Activated CD8-positive, alpha-beta T cell treated with anti-CD3 and anti-CD28 coated beads for 36 hours (primary cell): ENCODE data around the gene VCL. TPM values are rescaled to one million over a fixed set of nuclear protein-coding genes. Genes with fewer than 3 reads are reported as not detected.

Source experiments
- ATAC-seq: fragments of 200-7000 bp; cut with Tn5 transposase; one replicate; pipeline ENCODE4 v1.10.0; 2021; ENCODE audit warnings: mild to moderate bottlenecking, moderate library complexity
- CTCF ChIA-PET: fragments of 350-600 bp; sonication (Branson Sonifier 250); formaldehyde crosslinking; loops from one replicate; lab custom pipeline; 2021; ENCODE audit warnings: antibody characterized with exemption; lab: Charles Lee
- POLR2A ChIA-PET: fragments of 350-600 bp; sonication (Branson Sonifier 250); formaldehyde crosslinking; loops from one replicate; lab custom pipeline; 2021; ENCODE audit warnings: antibody characterized with exemption; lab: Charles Lee
- DNase-seq: peaks from one replicate; pipeline ENCODE4 v3.0.0-alpha.2; 2020
- H3K27ac Mint-ChIP-seq: one replicate; pipeline ENCODE4 v1.8.0; 2021; ENCODE audit warnings: mild to moderate bottlenecking, mixed read lengths
- H3K27me3 Mint-ChIP-seq: one replicate; pipeline ENCODE4 v1.8.0; 2021; ENCODE audit warnings: mixed read lengths
- H3K36me3 Mint-ChIP-seq: one replicate; pipeline ENCODE4 v1.8.0; 2021; ENCODE audit warnings: low read depth, mixed read lengths
- H3K4me1 Mint-ChIP-seq: one replicate; pipeline ENCODE4 v1.8.0; 2021; ENCODE audit warnings: low read depth, mixed read lengths
- H3K4me3 Mint-ChIP-seq: one replicate; pipeline ENCODE4 v1.8.0; 2021; ENCODE audit warnings: mild to moderate bottlenecking, moderate library complexity, mixed read lengths
- H3K9me3 Mint-ChIP-seq: one replicate; pipeline ENCODE4 v1.8.0; 2021; ENCODE audit warnings: mixed read lengths
- CTCF ChIP-seq: fragments of 200-600 bp; IDR thresholded peaks from one replicate; pipeline ENCODE4 v1.8.0; 2022; ENCODE audit warnings: antibody characterized with exemption, mild to moderate bottlenecking
- intact Hi-C: fragments of 100-400 bp; cut with micrococcal nuclease; formaldehyde crosslinking; loops from one replicate; pipeline ENCODE4 v1.10.0; 2022
- total RNA-seq, 2 experiments: library from RNA; stranded (reverse); gene quantifications; one replicate each; pipeline ENCODE4 v1.2.3, GENCODE V29; 2021

The VCL gene
- total RNA-seq, 2 experiments from 2014 or later = 16.9 to 17.7 TPM

GRCh38 chr10:74165530-74165901 is 167.6 kb downstream of the VCL start:
- POLR2A ChIA-PET = interaction anchor here (0.6 to 1.9 kb wide), 7 partner anchors 9 to 862 kb away, joined by 3 to 5 read pairs (median 3); partner anchors contain the start of genes ADK and AP3M1

GRCh38 chr10:74167443-74167842 is 169.5 kb downstream of the VCL start:
- DNase-seq (no peak), ATAC-seq (no peak)
- CTCF ChIA-PET = interaction anchor here (0.9 to 1.7 kb wide), 2 partner anchors 10 to 67 kb away, joined by 3 to 4 read pairs; no protein-coding TSS in a partner anchor
- peaks cover 28% of the 10 kb centered on the region for H3K4me1 Mint-ChIP-seq
- no peak overlapping the region for H3K4me3 Mint-ChIP-seq
- no peak overlapping the region for H3K27ac Mint-ChIP-seq
- intact Hi-C loops = no loop called here
- POLR2A ChIA-PET = interaction anchor here (1.0 to 1.7 kb wide), 4 partner anchors 9 to 18 kb away, joined by 3 to 7 read pairs (median 3); no protein-coding TSS in a partner anchor
- TF ChIP-seq CTCF = no peak
- no peaks in the 10 kb centered on the region for H3K9me3 Mint-ChIP-seq
- H3K27me3 Mint-ChIP-seq = no peaks in the 10 kb centered on the region
- peaks cover 2% of the 10 kb centered on the region for H3K36me3 Mint-ChIP-seq

More at GRCh38 chr10:74165530-74165901, 167.6 kb downstream of the VCL start:
- DNase-seq (no peak), ATAC-seq (no peak)
- Mint-ChIP-seq H3K9me3 (no peaks in the 10 kb centered on the region), H3K36me3 (peaks cover 7% of the 10 kb centered on the region), H3K4me3 (no peak overlapping the region), H3K4me1 (peaks cover 28% of the 10 kb centered on the region), H3K27me3 (no peaks in the 10 kb centered on the region), H3K27ac (no peak overlapping the region)
- TF ChIP-seq CTCF = no peak
- intact Hi-C loops = no loop called here
- CTCF ChIA-PET = interaction anchor here (1.0 to 1.4 kb wide), 4 partner anchors 8 to 279 kb away, joined by 3 to 4 read pairs (median 3); no protein-coding TSS in a partner anchor

Other genes with a start within 250 kb of the VCL start
- 10 to 100 TPM; 28.9 to 33.0 TPM for gene CHCHD1, start 216.1 kb upstream of the VCL start, total RNA-seq
- gene ZSWIM8, start 212.5 kb upstream of the VCL start, total RNA-seq = 10 to 100 TPM; 30.0 to 41.0 TPM
- 10 to 100 TPM; 51.1 to 53.5 TPM for gene NDST2, start 186.5 kb upstream of the VCL start, total RNA-seq
- gene CAMK2G, start 123.6 kb upstream of the VCL start, total RNA-seq = 10 to 100 TPM; 17.8 to 18.5 TPM
- under 1 TPM; 0.41 to 0.47 TPM for gene PLAU, start 87.0 kb upstream of the VCL start, total RNA-seq
- 10 to 100 TPM; 35.4 to 42.2 TPM for gene AP3M1, start 152.7 kb downstream of the VCL start, total RNA-seq
- 10 to 100 TPM; 56.9 to 57.5 TPM for gene ADK, start 153.1 kb downstream of the VCL start, total RNA-seq